Measurements from ENCODE around the gene RRP8. TPM values are rescaled to one million over a fixed set of nuclear protein-coding genes. Genes with fewer than 3 reads are reported as not detected.

The RRP8 gene
- total RNA-seq, 1 experiment from 2014 or later = 17.8 TPM

DNA sequence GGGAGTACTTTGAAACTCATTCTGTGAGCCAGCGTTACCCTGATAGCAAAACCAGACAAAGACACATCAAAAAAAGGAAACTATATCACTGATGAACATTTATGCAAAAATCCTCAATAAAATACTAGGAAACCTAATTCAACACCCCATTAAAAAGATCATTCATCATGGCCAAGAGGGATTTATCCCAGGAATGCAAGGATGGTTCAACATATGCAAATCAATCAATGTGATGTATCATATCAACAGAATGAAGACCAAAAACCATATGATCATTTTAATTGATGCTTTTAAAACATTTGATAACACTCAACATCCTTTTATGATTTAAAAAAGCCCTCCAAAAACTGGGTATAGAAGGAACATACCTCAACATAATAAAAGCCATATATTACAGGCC is 19.8 kb downstream of the RRP8 start:
- Histone ChIP-seq H3K9me3 (ENCODE audit: control insufficient read depth in 1 of 2, insufficient read depth in 1 of 2, low read depth in 1 of 2, low read length in 2 of 2) (peaks cover 4 to 13% of the 10 kb centered on the region in 2 experiments; a peak in 1 of 4 replicates), H3K27me3 (ENCODE audit: insufficient read depth, low read length) (no peaks in the 10 kb centered on the region), H3K4me2 (ENCODE audit: low read length) (no peak overlapping the region), H4K20me1 (ENCODE audit: insufficient read depth) (no peaks in the 10 kb centered on the region), H2AFZ (ENCODE audit: low read depth, low read length, poor library complexity, severe bottlenecking) (no peak overlapping the region), H3K4me1 (ENCODE audit: control insufficient read depth in 1 of 2, insufficient read depth in 2 of 2, low read length in 2 of 2) (no peaks in the 10 kb centered on the region), H3K36me3 (ENCODE audit: control insufficient read depth in 1 of 2, insufficient read depth in 2 of 2, low read length in 2 of 2) (no peaks in the 10 kb centered on the region), H3K27ac (ENCODE audit: low read depth, low read length) (no peak overlapping the region), H3K4me3 (replicated peaks in 1 of 2; ENCODE audit: low read depth in 1 of 2, low read length in 2 of 2) (no peak overlapping the region), H3K9me2 (ENCODE audit: insufficient read depth) (no peaks in the 10 kb centered on the region), H3K9ac (ENCODE audit: low read length) (no peak overlapping the region), H3K79me2 (ENCODE audit: insufficient read depth, low read length) (peaks cover 9% of the 10 kb centered on the region; the same call in 1 of the 2 replicates)
- intact Hi-C loops (cut with micrococcal nuclease) = no loop called here
- TF ChIP-seq, protein P1, sequence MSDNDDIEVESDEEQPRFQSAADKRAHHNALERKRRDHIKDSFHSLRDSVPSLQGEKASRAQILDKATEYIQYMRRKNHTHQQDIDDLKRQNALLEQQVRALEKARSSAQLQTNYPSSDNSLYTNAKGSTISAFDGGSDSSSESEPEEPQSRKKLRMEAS (IDR thresholded peaks at IDR 0.05) = no peak
- TF ChIP-seq, protein P2, sequence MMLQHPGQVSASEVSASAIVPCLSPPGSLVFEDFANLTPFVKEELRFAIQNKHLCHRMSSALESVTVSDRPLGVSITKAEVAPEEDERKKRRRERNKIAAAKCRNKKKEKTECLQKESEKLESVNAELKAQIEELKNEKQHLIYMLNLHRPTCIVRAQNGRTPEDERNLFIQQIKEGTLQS (IDR thresholded peaks at IDR 0.05) = no peak
- TF ChIP-seq EGR1 (IDR thresholded peaks at IDR 0.05; ENCODE audit: low read depth) (no peak), EZH2phosphoT487 (IDR thresholded peaks at IDR 0.05; ENCODE audit: borderline replicate concordance) (no peak), ZFX (IDR thresholded peaks at IDR 0.05) (no peak), SP1 (IDR thresholded peaks at IDR 0.05; ENCODE audit: low read depth) (no peak)
- TF ChIP-seq, protein P3, sequence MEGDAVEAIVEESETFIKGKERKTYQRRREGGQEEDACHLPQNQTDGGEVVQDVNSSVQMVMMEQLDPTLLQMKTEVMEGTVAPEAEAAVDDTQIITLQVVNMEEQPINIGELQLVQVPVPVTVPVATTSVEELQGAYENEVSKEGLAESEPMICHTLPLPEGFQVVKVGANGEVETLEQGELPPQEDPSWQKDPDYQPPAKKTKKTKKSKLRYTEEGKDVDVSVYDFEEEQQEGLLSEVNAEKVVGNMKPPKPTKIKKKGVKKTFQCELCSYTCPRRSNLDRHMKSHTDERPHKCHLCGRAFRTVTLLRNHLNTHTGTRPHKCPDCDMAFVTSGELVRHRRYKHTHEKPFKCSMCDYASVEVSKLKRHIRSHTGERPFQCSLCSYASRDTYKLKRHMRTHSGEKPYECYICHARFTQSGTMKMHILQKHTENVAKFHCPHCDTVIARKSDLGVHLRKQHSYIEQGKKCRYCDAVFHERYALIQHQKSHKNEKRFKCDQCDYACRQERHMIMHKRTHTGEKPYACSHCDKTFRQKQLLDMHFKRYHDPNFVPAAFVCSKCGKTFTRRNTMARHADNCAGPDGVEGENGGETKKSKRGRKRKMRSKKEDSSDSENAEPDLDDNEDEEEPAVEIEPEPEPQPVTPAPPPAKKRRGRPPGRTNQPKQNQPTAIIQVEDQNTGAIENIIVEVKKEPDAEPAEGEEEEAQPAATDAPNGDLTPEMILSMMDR (IDR thresholded peaks at IDR 0.05 in 2 of 3, conservative IDR thresholded peaks at IDR 0.05 in 1 of 3; ENCODE audit: borderline replicate concordance in 1 of 3, insufficient read depth in 1 of 3, low read depth in 2 of 3, low read length in 2 of 3) = no peak
- ChIA-PET CTCF (no interaction called here), RAD21 (ENCODE audit: low non-redundant PET in 1 of 2, low total read pairs in 2 of 2, uncharacterized antibody in 2 of 2, unreplicated experiment in 2 of 2) (no interaction called here), POLR2A (no interaction called here)
- BruUV-seq (replicated peaks) = no TSS peak
- no peak for ATAC-seq
- DNase-seq (ENCODE audit: low read depth, low spot score) = no peak

DNA sequence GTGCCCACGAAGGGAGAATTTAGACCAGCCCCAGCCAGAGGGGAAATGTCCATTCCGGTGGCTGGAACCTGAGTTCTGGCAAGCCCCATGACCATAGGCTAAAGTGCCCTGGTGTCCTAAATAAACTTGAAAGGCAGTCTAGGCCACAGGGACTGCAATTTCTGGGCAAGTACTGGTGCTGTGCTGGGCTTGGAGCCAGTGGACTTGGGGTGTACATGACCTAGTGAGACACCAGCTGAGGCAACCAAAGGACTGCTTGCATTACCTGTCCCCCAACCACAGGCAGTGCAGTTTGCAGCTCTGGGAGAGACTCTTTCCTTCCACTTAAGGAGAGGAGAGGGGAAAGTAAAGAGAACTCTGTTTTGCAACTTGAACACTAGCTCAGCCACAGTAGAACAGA is 23.7 kb downstream of the RRP8 start:
- Histone ChIP-seq H3K4me1 (ENCODE audit: control insufficient read depth in 1 of 2, insufficient read depth in 2 of 2, low read length in 2 of 2) (no peaks in the 10 kb centered on the region), H3K79me2 (ENCODE audit: insufficient read depth, low read length) (peaks cover 9% of the 10 kb centered on the region; the same call in 1 of the 2 replicates), H3K4me3 (replicated peaks in 1 of 2; ENCODE audit: low read depth in 1 of 2, low read length in 2 of 2) (no peak overlapping the region), H3K9me2 (ENCODE audit: insufficient read depth) (no peaks in the 10 kb centered on the region), H4K20me1 (ENCODE audit: insufficient read depth) (no peaks in the 10 kb centered on the region), H3K9me3 (ENCODE audit: control insufficient read depth in 1 of 2, insufficient read depth in 1 of 2, low read depth in 1 of 2, low read length in 2 of 2) (peaks cover 4 to 13% of the 10 kb centered on the region in 2 experiments; a peak in 1 of 4 replicates), H3K9ac (ENCODE audit: low read length) (no peak overlapping the region), H3K27me3 (ENCODE audit: insufficient read depth, low read length) (no peaks in the 10 kb centered on the region), H3K27ac (ENCODE audit: low read depth, low read length) (no peak overlapping the region), H2AFZ (ENCODE audit: low read depth, low read length, poor library complexity, severe bottlenecking) (no peak overlapping the region), H3K36me3 (ENCODE audit: control insufficient read depth in 1 of 2, insufficient read depth in 2 of 2, low read length in 2 of 2) (no peaks in the 10 kb centered on the region), H3K4me2 (ENCODE audit: low read length) (no peak overlapping the region)
- ATAC-seq (no peak), DNase-seq (ENCODE audit: low read depth, low spot score) (no peak)
- intact Hi-C loops (cut with micrococcal nuclease) = no loop called here
- ChIA-PET POLR2A (no interaction called here), RAD21 (ENCODE audit: low non-redundant PET in 1 of 2, low total read pairs in 2 of 2, uncharacterized antibody in 2 of 2, unreplicated experiment in 2 of 2) (no interaction called here), CTCF (no interaction called here)
- BruUV-seq (replicated peaks) = no TSS peak
- no peak for TF ChIP-seq SIN3A (IDR thresholded peaks at IDR 0.05; ENCODE audit: low read depth)
- no peak for TF ChIP-seq YY1 (IDR thresholded peaks at IDR 0.05; ENCODE audit: extremely low read depth, insufficient replicate concordance, low read depth, low read length)
- TF ChIP-seq EZH2phosphoT487 (IDR thresholded peaks at IDR 0.05; ENCODE audit: borderline replicate concordance) = no peak
- TF ChIP-seq ZFX (IDR thresholded peaks at IDR 0.05) = no peak
- TF ChIP-seq, protein P4, sequence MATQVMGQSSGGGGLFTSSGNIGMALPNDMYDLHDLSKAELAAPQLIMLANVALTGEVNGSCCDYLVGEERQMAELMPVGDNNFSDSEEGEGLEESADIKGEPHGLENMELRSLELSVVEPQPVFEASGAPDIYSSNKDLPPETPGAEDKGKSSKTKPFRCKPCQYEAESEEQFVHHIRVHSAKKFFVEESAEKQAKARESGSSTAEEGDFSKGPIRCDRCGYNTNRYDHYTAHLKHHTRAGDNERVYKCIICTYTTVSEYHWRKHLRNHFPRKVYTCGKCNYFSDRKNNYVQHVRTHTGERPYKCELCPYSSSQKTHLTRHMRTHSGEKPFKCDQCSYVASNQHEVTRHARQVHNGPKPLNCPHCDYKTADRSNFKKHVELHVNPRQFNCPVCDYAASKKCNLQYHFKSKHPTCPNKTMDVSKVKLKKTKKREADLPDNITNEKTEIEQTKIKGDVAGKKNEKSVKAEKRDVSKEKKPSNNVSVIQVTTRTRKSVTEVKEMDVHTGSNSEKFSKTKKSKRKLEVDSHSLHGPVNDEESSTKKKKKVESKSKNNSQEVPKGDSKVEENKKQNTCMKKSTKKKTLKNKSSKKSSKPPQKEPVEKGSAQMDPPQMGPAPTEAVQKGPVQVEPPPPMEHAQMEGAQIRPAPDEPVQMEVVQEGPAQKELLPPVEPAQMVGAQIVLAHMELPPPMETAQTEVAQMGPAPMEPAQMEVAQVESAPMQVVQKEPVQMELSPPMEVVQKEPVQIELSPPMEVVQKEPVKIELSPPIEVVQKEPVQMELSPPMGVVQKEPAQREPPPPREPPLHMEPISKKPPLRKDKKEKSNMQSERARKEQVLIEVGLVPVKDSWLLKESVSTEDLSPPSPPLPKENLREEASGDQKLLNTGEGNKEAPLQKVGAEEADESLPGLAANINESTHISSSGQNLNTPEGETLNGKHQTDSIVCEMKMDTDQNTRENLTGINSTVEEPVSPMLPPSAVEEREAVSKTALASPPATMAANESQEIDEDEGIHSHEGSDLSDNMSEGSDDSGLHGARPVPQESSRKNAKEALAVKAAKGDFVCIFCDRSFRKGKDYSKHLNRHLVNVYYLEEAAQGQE (IDR thresholded peaks at IDR 0.05; ENCODE audit: low read depth) = no peak
- no peak for TF ChIP-seq SP1 (IDR thresholded peaks at IDR 0.05; ENCODE audit: low read depth)
- TF ChIP-seq POLR2A (IDR thresholded peaks at IDR 0.05; ENCODE audit: borderline replicate concordance, extremely low read depth, insufficient read depth, insufficient read length) = no peak
- TF ChIP-seq POLR2AphosphoS5 (IDR thresholded peaks at IDR 0.05; ENCODE audit: low read depth, low read length) = no peak
- TF ChIP-seq, protein P2 (IDR thresholded peaks at IDR 0.05) = no peak

Measured in HCT116 (cell line).